H1 (cell line): ENCODE measurements around the gene TSEN2. TPM values are rescaled to one million over a fixed set of nuclear protein-coding genes. Genes with fewer than 3 reads are reported as not detected.

ENCODE experiments used
- ATF2 ChIP-seq: IDR thresholded peaks from 2 replicates; pipeline ENCODE4 v1.6.1; 2012; ENCODE audit warnings: low read length, inconsistent platforms
- BCL11A ChIP-seq, 2 experiments: IDR thresholded peaks; one replicate each; pipeline ENCODE4 v1.6.1; 2011; ENCODE audit warnings: low read depth in 2 of 2, low read length in 2 of 2, mild to moderate bottlenecking in 2 of 2
- BRCA1 ChIP-seq: IDR thresholded peaks from 2 replicates; pipeline ENCODE4 v1.6.1; 2012; ENCODE audit warnings: low read depth, low read length, improper control_type of control experiment
- CEBPB ChIP-seq: IDR thresholded peaks from 2 replicates; pipeline ENCODE4 v1.6.1; 2012; ENCODE audit warnings: low read depth, low read length
- GABPA ChIP-seq: IDR thresholded peaks from 2 replicates; pipeline ENCODE4 v1.6.1; 2011; ENCODE audit warnings: mild to moderate bottlenecking, low read length, moderate library complexity, borderline replicate concordance; ENCODE audit not compliant: insufficient read depth
- HDAC6 ChIP-seq: IDR thresholded peaks from one replicate; pipeline ENCODE4 v1.7.1; 2012; ENCODE audit warnings: low read depth, mild to moderate bottlenecking, inconsistent platforms, low read length, moderate library complexity
- JUN ChIP-seq: IDR thresholded peaks from 2 replicates; pipeline ENCODE4 v1.6.1; 2011; ENCODE audit warnings: low read depth, mild to moderate bottlenecking, improper control_type of control experiment, low read length
- KDM5A ChIP-seq: fragments of 200-600 bp; IDR thresholded peaks from 2 replicates; pipeline ENCODE4 v1.7.1; 2012; ENCODE audit warnings: mild to moderate bottlenecking, low read length, inconsistent platforms, mixed read lengths
- polyA plus RNA-seq, 7 experiments: library from polyadenylated mRNA; depleted of rRNA in 3 of 7; stranded (reverse) in 5 of 7; unstranded in 2 of 7; fragments of >200 nt in 5 of 7; fragments of 200-250 nt in 2 of 7; gene quantifications; 1 replicate in 5 of 7; 2 replicates in 1 of 7; 4 replicates in 1 of 7; pipeline versions ENCODE4 v1.2.1 to v1.2.3, GENCODE V29; 2011 to 2013; ENCODE audit warnings: missing spikeins in 2 of 7, mixed read lengths in 2 of 7
- total RNA-seq: library from RNA; stranded (reverse); fragmentation: NEBNext Ultra II Directional; extraction: Animal tissue kit (Norgen Biotek cat#: 25700); gene quantifications from 2 replicates; pipeline ENCODE4 v1.2.1, GENCODE V29; 2021
- TF ChIP-seq, protein P1 (sequence below): fragments of 300-600 bp; sonication (generic); IDR thresholded peaks from 2 replicates; pipeline ENCODE4 v1.7.1; 2012; ENCODE audit warnings: low read length, moderate library complexity, mild to moderate bottlenecking, inconsistent platforms; ENCODE audit not compliant: insufficient replicate concordance

Gene TSEN2
- total and polyA plus RNA-seq, 2 of the 8 experiments (the other 6 are each of a cell fraction or from before 2014, with no cell fraction given), result 16.1 to 22.4 TPM

DNA sequence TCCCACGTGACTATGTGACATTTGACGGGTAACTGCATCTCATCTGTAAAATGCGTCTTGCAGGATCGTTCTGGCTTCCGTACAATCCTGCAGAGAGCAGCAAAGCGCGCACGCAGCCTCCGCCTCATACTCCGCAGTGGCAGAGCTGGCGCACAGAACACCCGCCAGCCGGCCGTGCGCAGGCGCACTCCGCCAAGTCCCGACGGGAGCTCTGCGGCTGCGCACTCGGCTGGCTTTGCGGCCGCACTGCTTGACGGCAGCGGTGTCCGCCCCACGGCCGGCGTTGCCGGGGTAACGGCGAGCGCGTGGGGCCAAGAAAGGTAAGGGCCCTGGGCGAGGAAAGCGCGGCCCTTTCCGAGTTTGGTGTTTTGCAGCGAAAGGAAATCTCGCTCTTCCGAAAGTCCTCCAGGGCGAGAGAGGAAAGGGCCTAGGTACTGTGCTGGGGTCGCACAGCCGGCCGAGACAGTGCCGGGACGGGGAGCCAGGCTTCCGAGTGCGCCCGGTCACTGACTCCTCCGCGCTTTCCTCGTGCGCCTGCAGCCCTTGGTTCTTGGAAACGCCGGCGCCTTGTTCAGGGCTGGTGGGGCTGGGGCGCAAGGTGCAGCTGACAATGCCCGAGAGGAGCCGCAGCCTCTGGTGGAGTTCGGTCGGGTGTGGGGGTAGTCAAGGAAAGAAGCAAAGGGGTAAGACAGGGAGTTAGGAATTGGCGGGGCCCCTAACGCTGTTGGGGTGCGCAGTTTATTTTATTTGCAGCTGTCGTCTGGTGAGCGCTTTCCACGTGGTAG, at the start of gene TSEN2 (continued):
- TF ChIP-seq, protein P1, sequence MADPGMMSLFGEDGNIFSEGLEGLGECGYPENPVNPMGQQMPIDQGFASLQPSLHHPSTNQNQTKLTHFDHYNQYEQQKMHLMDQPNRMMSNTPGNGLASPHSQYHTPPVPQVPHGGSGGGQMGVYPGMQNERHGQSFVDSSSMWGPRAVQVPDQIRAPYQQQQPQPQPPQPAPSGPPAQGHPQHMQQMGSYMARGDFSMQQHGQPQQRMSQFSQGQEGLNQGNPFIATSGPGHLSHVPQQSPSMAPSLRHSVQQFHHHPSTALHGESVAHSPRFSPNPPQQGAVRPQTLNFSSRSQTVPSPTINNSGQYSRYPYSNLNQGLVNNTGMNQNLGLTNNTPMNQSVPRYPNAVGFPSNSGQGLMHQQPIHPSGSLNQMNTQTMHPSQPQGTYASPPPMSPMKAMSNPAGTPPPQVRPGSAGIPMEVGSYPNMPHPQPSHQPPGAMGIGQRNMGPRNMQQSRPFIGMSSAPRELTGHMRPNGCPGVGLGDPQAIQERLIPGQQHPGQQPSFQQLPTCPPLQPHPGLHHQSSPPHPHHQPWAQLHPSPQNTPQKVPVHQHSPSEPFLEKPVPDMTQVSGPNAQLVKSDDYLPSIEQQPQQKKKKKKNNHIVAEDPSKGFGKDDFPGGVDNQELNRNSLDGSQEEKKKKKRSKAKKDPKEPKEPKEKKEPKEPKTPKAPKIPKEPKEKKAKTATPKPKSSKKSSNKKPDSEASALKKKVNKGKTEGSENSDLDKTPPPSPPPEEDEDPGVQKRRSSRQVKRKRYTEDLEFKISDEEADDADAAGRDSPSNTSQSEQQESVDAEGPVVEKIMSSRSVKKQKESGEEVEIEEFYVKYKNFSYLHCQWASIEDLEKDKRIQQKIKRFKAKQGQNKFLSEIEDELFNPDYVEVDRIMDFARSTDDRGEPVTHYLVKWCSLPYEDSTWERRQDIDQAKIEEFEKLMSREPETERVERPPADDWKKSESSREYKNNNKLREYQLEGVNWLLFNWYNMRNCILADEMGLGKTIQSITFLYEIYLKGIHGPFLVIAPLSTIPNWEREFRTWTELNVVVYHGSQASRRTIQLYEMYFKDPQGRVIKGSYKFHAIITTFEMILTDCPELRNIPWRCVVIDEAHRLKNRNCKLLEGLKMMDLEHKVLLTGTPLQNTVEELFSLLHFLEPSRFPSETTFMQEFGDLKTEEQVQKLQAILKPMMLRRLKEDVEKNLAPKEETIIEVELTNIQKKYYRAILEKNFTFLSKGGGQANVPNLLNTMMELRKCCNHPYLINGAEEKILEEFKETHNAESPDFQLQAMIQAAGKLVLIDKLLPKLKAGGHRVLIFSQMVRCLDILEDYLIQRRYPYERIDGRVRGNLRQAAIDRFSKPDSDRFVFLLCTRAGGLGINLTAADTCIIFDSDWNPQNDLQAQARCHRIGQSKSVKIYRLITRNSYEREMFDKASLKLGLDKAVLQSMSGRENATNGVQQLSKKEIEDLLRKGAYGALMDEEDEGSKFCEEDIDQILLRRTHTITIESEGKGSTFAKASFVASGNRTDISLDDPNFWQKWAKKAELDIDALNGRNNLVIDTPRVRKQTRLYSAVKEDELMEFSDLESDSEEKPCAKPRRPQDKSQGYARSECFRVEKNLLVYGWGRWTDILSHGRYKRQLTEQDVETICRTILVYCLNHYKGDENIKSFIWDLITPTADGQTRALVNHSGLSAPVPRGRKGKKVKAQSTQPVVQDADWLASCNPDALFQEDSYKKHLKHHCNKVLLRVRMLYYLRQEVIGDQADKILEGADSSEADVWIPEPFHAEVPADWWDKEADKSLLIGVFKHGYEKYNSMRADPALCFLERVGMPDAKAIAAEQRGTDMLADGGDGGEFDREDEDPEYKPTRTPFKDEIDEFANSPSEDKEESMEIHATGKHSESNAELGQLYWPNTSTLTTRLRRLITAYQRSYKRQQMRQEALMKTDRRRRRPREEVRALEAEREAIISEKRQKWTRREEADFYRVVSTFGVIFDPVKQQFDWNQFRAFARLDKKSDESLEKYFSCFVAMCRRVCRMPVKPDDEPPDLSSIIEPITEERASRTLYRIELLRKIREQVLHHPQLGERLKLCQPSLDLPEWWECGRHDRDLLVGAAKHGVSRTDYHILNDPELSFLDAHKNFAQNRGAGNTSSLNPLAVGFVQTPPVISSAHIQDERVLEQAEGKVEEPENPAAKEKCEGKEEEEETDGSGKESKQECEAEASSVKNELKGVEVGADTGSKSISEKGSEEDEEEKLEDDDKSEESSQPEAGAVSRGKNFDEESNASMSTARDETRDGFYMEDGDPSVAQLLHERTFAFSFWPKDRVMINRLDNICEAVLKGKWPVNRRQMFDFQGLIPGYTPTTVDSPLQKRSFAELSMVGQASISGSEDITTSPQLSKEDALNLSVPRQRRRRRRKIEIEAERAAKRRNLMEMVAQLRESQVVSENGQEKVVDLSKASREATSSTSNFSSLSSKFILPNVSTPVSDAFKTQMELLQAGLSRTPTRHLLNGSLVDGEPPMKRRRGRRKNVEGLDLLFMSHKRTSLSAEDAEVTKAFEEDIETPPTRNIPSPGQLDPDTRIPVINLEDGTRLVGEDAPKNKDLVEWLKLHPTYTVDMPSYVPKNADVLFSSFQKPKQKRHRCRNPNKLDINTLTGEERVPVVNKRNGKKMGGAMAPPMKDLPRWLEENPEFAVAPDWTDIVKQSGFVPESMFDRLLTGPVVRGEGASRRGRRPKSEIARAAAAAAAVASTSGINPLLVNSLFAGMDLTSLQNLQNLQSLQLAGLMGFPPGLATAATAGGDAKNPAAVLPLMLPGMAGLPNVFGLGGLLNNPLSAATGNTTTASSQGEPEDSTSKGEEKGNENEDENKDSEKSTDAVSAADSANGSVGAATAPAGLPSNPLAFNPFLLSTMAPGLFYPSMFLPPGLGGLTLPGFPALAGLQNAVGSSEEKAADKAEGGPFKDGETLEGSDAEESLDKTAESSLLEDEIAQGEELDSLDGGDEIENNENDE, result no peak
- no peak for TF ChIP-seq JUN
- no peak for TF ChIP-seq KDM5A
- TF ChIP-seq BCL11A (IDR thresholded peaks at IDR 0.05; ENCODE audit: low read depth in 2 of 2, low read length in 2 of 2), result no peak
- no peak for TF ChIP-seq ATF2
- TF ChIP-seq GABPA, result no peak
- no peak for TF ChIP-seq BRCA1
- TF ChIP-seq HDAC6, result no peak
- TF ChIP-seq CEBPB, result no peak
